Panc1 (cell line): ENCODE data around the gene CYP26B1. TPM values are rescaled to one million over a fixed set of nuclear protein-coding genes. Genes with fewer than 3 reads are reported as not detected.

Experiments used
- ATAC-seq: fragments of 200-7000 bp; cut with Tn5 transposase; 2 replicates; pipeline ENCODE4 v1.9.1; 2020; ENCODE audit warnings: mild to moderate bottlenecking, moderate library complexity
- BruUV-seq: library from RNA; stranded (reverse); fragments of 400-500 nt; replicated peaks from 2 replicates; lab custom pipeline; 2021; lab: Mats Ljungman, UMichigan
- CTCF ChIA-PET: fragments of 300-600 bp; sonication (Branson Sonifier 250); formaldehyde crosslinking; loops from one replicate; lab custom pipeline; 2022; ENCODE audit warnings: antibody characterized with exemption; lab: Charles Lee
- POLR2A ChIA-PET: fragments of 300-600 bp; sonication (Branson Sonifier 250); formaldehyde crosslinking; loops from one replicate; lab custom pipeline; 2022; ENCODE audit warnings: antibody characterized with exemption; lab: Charles Lee
- DNase-seq: peaks from one replicate; pipeline ENCODE4 v3.0.0-alpha.2; 2010; ENCODE audit warnings: low read depth, low spot score
- H3K27ac ChIP-seq: 2 replicates; pipeline ENCODE4 v1.5.1; 2011; ENCODE audit warnings: mild to moderate bottlenecking, low read length, inconsistent platforms
- H3K27me3 ChIP-seq: fragments of 200-500 bp; sonication (Bioruptor generic); 2 replicates; pipeline ENCODE4 v1.6.0; 2014; ENCODE audit warnings: low read length, inconsistent platforms; ENCODE audit not compliant: control insufficient read depth, insufficient read depth
- H3K36me3 ChIP-seq: fragments of 200-500 bp; sonication (Bioruptor generic); 2 replicates; pipeline ENCODE4 v1.5.1; 2014; ENCODE audit warnings: inconsistent platforms, mild to moderate bottlenecking, low read length, moderate library complexity; ENCODE audit not compliant: control insufficient read depth, insufficient read depth
- H3K4me1 ChIP-seq: 2 replicates; pipeline ENCODE4 v1.5.1; 2011; ENCODE audit warnings: inconsistent platforms, mild to moderate bottlenecking, low read length, moderate library complexity; ENCODE audit not compliant: control insufficient read depth, insufficient read depth
- H3K4me3 ChIP-seq, 2 experiments: 2 replicates each; pipeline ENCODE4 v1.5.1; 2011 to 2012; ENCODE audit warnings: low read depth in 2 of 2, low read length in 2 of 2, mild to moderate bottlenecking in 2 of 2, inconsistent platforms in 1 of 2, moderate library complexity in 1 of 2
- H3K9me3 ChIP-seq: fragments of 200-500 bp; sonication (Bioruptor generic); 2 replicates; pipeline ENCODE4 v1.5.1; 2014; ENCODE audit warnings: low read depth, mild to moderate bottlenecking, inconsistent platforms, low read length, moderate library complexity; ENCODE audit not compliant: control insufficient read depth, insufficient read depth
- POLR2AphosphoS5 ChIP-seq: IDR thresholded peaks from 2 replicates; pipeline ENCODE4 v1.6.1; 2012; ENCODE audit warnings: mild to moderate bottlenecking, low read depth, low read length, moderate library complexity
- SIN3A ChIP-seq: IDR thresholded peaks from 2 replicates; pipeline ENCODE4 v1.6.1; 2012; ENCODE audit warnings: low read depth, mild to moderate bottlenecking, low read length, moderate library complexity, borderline replicate concordance; ENCODE audit not compliant: insufficient read depth
- TCF7L2 ChIP-seq: IDR thresholded peaks from 2 replicates; pipeline ENCODE4 v1.6.1; 2011; ENCODE audit warnings: mild to moderate bottlenecking, low read depth, low read length, inconsistent platforms
- in situ Hi-C: cut with HindIII; loops from 2 replicates; pipeline ENCODE4 v1.10.0; 2016; ENCODE audit warnings: low sequenced_read_pairs, low pct_unique_long_range_greater_than_20kb
- intact Hi-C: fragments of 100-400 bp; cut with micrococcal nuclease; formaldehyde crosslinking; loops from one replicate; pipeline ENCODE4 v1.10.0; 2022; ENCODE audit not compliant: unreplicated experiment
- total RNA-seq: library from RNA; stranded (reverse); gene quantifications from one replicate; pipeline ENCODE4 v1.2.1, GENCODE V29; 2021; ENCODE audit not compliant: unreplicated experiment
- TF ChIP-seq, protein P1 (sequence below): fragments of 450-650 bp; IDR thresholded peaks from 2 replicates; pipeline ENCODE4 v1.5.1; 2017; ENCODE audit warnings: mild to moderate bottlenecking
- TF ChIP-seq, protein P2 (sequence below), 2 experiments: IDR thresholded peaks; 2 replicates each; pipeline ENCODE4 v1.6.1; 2011 to 2012; ENCODE audit warnings: low read depth in 2 of 2, control low read depth in 1 of 2, low read length in 1 of 2, mild to moderate bottlenecking in 1 of 2, moderate library complexity in 1 of 2; ENCODE audit not compliant: insufficient read depth in 1 of 2

The CYP26B1 gene
- total RNA-seq, 1 experiment from 2014 or later, result 12.3 TPM

DNA sequence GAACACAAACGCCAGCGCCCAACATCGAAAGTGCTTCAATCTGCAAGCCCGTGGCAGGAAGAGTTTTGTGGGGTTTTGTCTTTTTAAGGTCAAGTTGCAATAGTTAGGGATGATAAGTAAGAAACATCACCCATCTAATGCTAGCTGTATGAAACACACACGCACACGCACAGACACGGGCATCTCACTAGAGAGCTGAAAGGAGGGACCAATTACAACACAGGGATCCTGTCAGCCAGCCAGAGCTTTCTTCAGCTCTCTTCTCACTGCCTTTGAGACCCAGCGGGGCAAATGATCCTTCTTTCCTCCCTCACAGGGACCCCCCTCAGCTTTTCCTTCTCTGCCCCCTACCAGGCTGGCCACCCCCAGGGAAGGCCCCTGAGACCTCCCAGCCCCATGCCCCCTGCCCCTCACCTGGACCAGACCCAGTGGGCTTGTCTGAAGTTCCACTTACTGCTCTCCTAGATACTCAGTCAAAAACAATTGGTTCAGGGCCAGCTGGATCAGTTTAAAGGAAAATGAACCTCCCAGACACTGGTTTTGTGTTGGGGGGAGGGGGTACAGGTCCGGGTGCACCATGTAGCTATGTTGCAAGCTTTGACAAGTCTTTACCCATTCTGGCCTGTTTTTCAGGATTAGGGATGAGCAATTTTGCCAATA, 17.9 kb downstream of the CYP26B1 start:
- TF ChIP-seq SIN3A (no peak), POLR2AphosphoS5 (no peak), TCF7L2 (no peak)
- TF ChIP-seq, protein P1, sequence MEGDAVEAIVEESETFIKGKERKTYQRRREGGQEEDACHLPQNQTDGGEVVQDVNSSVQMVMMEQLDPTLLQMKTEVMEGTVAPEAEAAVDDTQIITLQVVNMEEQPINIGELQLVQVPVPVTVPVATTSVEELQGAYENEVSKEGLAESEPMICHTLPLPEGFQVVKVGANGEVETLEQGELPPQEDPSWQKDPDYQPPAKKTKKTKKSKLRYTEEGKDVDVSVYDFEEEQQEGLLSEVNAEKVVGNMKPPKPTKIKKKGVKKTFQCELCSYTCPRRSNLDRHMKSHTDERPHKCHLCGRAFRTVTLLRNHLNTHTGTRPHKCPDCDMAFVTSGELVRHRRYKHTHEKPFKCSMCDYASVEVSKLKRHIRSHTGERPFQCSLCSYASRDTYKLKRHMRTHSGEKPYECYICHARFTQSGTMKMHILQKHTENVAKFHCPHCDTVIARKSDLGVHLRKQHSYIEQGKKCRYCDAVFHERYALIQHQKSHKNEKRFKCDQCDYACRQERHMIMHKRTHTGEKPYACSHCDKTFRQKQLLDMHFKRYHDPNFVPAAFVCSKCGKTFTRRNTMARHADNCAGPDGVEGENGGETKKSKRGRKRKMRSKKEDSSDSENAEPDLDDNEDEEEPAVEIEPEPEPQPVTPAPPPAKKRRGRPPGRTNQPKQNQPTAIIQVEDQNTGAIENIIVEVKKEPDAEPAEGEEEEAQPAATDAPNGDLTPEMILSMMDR, result no peak
- TF ChIP-seq, protein P2, sequence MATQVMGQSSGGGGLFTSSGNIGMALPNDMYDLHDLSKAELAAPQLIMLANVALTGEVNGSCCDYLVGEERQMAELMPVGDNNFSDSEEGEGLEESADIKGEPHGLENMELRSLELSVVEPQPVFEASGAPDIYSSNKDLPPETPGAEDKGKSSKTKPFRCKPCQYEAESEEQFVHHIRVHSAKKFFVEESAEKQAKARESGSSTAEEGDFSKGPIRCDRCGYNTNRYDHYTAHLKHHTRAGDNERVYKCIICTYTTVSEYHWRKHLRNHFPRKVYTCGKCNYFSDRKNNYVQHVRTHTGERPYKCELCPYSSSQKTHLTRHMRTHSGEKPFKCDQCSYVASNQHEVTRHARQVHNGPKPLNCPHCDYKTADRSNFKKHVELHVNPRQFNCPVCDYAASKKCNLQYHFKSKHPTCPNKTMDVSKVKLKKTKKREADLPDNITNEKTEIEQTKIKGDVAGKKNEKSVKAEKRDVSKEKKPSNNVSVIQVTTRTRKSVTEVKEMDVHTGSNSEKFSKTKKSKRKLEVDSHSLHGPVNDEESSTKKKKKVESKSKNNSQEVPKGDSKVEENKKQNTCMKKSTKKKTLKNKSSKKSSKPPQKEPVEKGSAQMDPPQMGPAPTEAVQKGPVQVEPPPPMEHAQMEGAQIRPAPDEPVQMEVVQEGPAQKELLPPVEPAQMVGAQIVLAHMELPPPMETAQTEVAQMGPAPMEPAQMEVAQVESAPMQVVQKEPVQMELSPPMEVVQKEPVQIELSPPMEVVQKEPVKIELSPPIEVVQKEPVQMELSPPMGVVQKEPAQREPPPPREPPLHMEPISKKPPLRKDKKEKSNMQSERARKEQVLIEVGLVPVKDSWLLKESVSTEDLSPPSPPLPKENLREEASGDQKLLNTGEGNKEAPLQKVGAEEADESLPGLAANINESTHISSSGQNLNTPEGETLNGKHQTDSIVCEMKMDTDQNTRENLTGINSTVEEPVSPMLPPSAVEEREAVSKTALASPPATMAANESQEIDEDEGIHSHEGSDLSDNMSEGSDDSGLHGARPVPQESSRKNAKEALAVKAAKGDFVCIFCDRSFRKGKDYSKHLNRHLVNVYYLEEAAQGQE (IDR thresholded peaks at IDR 0.05; ENCODE audit: insufficient read depth in 1 of 2, low read depth in 2 of 2, low read length in 1 of 2), result no peak
- ChIA-PET POLR2A (no interaction called here), CTCF (no interaction called here)
- Histone ChIP-seq H3K9me3 (no peaks in the 10 kb centered on the region), H3K4me1 (no peaks in the 10 kb centered on the region), H3K4me3 (no peak overlapping the region), H3K27me3 (no peaks in the 10 kb centered on the region), H3K27ac (no peak overlapping the region), H3K36me3 (no peaks in the 10 kb centered on the region)
- intact Hi-C loops (no loop called here), in situ Hi-C loops (no loop called here)
- DNase-seq, result no peak
- no TSS peak for BruUV-seq
- no peak for ATAC-seq

GRCh38 chr2:72128843-72129227, 18.8 kb downstream of the CYP26B1 start:
- H3K4me3 ChIP-seq, result no peak overlapping the region
- H3K27me3 ChIP-seq, result no peaks in the 10 kb centered on the region
- in situ Hi-C loops (no loop called here), intact Hi-C loops (no loop called here)
- no peaks in the 10 kb centered on the region for H3K4me1 ChIP-seq
- BruUV-seq, result no TSS peak
- ChIA-PET CTCF (no interaction called here), POLR2A (no interaction called here)
- H3K9me3 ChIP-seq, result no peaks in the 10 kb centered on the region
- TF ChIP-seq, protein P2 (IDR thresholded peaks at IDR 0.05; ENCODE audit: insufficient read depth in 1 of 2, low read depth in 2 of 2, low read length in 1 of 2), result no peak
- TF ChIP-seq TCF7L2, result no peak
- TF ChIP-seq POLR2AphosphoS5, result no peak
- no peak for TF ChIP-seq SIN3A
- no peak overlapping the region for H3K27ac ChIP-seq
- ATAC-seq (no peak), DNase-seq (no peak)
- no peaks in the 10 kb centered on the region for H3K36me3 ChIP-seq
